Cardiac fibroblast (primary cell): Measurements from ENCODE around the gene SEPTIN1.

Source experiments
- DNase-seq, 2 donors: peaks; one replicate each; pipeline versions ENCODE4 v3.0.0 to v3.0.0-alpha.2; 2010; ENCODE audit warnings: low read depth in 2 of 2
- H3K4me3 ChIP-seq, 2 donors: replicated peaks in 1 of 2; 1 replicate in 1 of 2; 2 replicates in 1 of 2; pipeline ENCODE4 v1.5.1; 2011; ENCODE audit warnings: low read depth in 2 of 2, low read length in 2 of 2, mild to moderate bottlenecking in 2 of 2, moderate library complexity in 1 of 2
- TF ChIP-seq, protein P1 (sequence below): IDR thresholded peaks from one replicate; pipeline ENCODE4 v1.5.1; 2011; ENCODE audit warnings: low read depth, mild to moderate bottlenecking, low read length, inconsistent platforms

SEPTIN1 gene

GRCh38 chr16:30395992-30396585, 13.7 kb upstream of the SEPTIN1 start:
- DNase-seq: peak; percentile 22 to 25
- TF ChIP-seq, protein P1, sequence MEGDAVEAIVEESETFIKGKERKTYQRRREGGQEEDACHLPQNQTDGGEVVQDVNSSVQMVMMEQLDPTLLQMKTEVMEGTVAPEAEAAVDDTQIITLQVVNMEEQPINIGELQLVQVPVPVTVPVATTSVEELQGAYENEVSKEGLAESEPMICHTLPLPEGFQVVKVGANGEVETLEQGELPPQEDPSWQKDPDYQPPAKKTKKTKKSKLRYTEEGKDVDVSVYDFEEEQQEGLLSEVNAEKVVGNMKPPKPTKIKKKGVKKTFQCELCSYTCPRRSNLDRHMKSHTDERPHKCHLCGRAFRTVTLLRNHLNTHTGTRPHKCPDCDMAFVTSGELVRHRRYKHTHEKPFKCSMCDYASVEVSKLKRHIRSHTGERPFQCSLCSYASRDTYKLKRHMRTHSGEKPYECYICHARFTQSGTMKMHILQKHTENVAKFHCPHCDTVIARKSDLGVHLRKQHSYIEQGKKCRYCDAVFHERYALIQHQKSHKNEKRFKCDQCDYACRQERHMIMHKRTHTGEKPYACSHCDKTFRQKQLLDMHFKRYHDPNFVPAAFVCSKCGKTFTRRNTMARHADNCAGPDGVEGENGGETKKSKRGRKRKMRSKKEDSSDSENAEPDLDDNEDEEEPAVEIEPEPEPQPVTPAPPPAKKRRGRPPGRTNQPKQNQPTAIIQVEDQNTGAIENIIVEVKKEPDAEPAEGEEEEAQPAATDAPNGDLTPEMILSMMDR: no peak
- H3K4me3 ChIP-seq: peak overlapping the region; percentile 79 to 80

GRCh38 chr16:30395155-30395991, 13.0 kb upstream of the SEPTIN1 start, which contains the start of gene ZNF48:
Gene ZNF48 (plus strand): TSS chr16:30395420. CDS start chr16:30395795, 375 bp downstream.
- DNase-seq: peak; percentile 81 to 95
- TF ChIP-seq, protein P1: no peak
- peak within 1 kb of the TSS; percentile 79 to 80 for H3K4me3 ChIP-seq

DNA sequence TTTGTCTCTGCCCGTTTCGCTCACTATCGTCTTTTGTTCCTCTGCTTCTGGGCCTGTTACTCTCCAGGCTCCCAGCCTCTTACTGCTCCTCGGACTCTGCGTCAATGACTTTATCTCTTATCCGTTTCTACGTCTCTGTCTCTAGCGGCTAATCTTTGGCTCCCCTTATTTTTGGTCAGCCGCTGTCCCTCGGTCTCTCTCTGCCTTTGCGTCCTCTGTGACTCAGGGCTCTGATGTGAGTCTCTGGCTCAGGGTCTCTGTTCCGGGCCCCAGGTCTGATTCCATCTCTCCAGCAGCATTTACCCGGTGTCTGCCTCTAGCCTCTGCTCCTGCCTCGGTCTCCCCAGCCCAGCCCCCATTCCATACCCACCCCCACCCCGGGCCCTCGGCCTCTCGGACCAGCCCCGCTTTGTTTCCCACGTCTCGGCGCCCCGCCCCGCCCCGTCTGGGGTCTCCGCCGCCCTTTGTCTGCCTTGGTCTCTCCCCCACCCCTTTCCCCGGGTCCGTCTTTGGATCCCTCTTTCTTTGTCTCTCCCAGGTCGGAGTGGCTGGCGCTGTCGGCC, 12.3 kb upstream of the SEPTIN1 start:
- H3K4me3 ChIP-seq: peak overlapping the region; percentile 59 to 80
- TF ChIP-seq, protein P1: no peak
- peak; percentile 25 to 67 for DNase-seq

DNA sequence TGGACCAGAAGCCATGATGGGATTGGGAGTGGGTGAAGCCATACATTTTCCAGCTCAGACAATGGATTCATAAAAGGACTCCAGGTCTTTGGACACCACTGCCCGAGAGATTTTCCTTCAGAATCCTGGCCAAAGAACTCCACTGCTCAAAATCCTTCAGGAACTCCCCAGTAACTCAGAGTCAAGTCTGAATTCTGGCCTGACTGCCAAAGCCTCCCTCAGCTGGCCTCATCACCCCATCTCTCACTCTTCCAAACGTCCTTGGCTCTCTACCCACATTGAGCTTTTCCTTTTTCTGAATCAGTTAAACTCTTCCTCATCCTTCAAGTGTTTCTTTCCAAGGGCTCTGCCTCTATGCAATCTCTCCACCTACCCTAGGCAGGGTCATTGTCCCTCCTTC, 1.2 kb upstream of the SEPTIN1 start:
- no peak overlapping the region for H3K4me3 ChIP-seq
- TF ChIP-seq, protein P1: no peak

GRCh38 chr16:30381291-30382041, 895 bp downstream of the SEPTIN1 start:
- TF ChIP-seq, protein P1: no peak
- no peak overlapping the region for H3K4me3 ChIP-seq
- no peak for DNase-seq

More for the DNA sequence above, 1.2 kb upstream of the SEPTIN1 start:
- DNase-seq: no peak

- DNase-seq: no peak
- no peak overlapping the region for H3K4me3 ChIP-seq
- TF ChIP-seq, protein P1: no peak
Measured at GRCh38 chr16:30380803-30381208, 1.6 kb downstream of the SEPTIN1 start.
